Esophagus muscularis mucosa (tissue), 4 donors: Measurements from ENCODE around the gene P2RY4. TPM values are rescaled to one million over a fixed set of nuclear protein-coding genes. Genes with fewer than 3 reads are reported as not detected.
"Not testable (repeated sequence)": the region's sequence is repeated elsewhere in the genome, so short reads cannot be mapped to it uniquely, and the experiment has no call there.

ENCODE experiments used
- DNase-seq: peaks from one replicate; pipeline ENCODE4 v3.0.0-alpha.2; 2017; ENCODE audit errors: extremely low spot score
- H3K27ac ChIP-seq, 4 donors: fragments of 200-600 bp; sonication (generic); replicated peaks in 1 of 4; 1 replicate in 3 of 4; 2 replicates in 1 of 4; pipeline ENCODE4 v1.5.1; 2016 to 2019; ENCODE audit warnings: mild to moderate bottlenecking in 1 of 4
- H3K27me3 ChIP-seq, 4 donors: fragments of 200-600 bp; sonication (generic); one replicate each; pipeline versions ENCODE4 v1.5.1 to v1.6.0; 2016 to 2019
- H3K36me3 ChIP-seq, 4 donors: fragments of 200-600 bp; sonication (generic); one replicate each; pipeline ENCODE4 v1.5.1; 2016 to 2019
- H3K4me1 ChIP-seq, 4 donors: fragments of 200-600 bp; sonication (generic); one replicate each; pipeline ENCODE4 v1.5.1; 2016 to 2019
- H3K4me3 ChIP-seq, 4 donors: fragments of 200-600 bp; sonication (generic); 1 replicate in 2 of 4; 2 replicates in 2 of 4; pipeline ENCODE4 v1.5.1; 2016 to 2019; ENCODE audit warnings: mild to moderate bottlenecking in 4 of 4, moderate library complexity in 1 of 4
- H3K9me3 ChIP-seq, 4 donors: fragments of 200-600 bp; sonication (generic); 1 replicate in 3 of 4; 2 replicates in 1 of 4; pipeline ENCODE4 v1.5.1; 2016 to 2019
- EP300 ChIP-seq: sonication (generic); formaldehyde crosslinking; IDR thresholded peaks from one replicate; pipeline ENCODE4 v1.6.1; 2017; ENCODE audit warnings: antibody characterized with exemption
- POLR2A ChIP-seq: fragments of 450-650 bp; IDR thresholded peaks from one replicate; pipeline ENCODE4 v1.6.1; 2017; ENCODE audit warnings: antibody characterized with exemption, moderate library complexity, mild to moderate bottlenecking, low read depth
- POLR2AphosphoS5 ChIP-seq, 2 donors: sonication (generic); formaldehyde crosslinking; IDR thresholded peaks; one replicate each; pipeline ENCODE4 v1.6.1; 2017; ENCODE audit warnings: antibody characterized with exemption in 2 of 2
- WGBS: methylation state at CpG from one replicate; pipeline ENCODE4 v1.1.5; 2018; 5-methylcytosine and 5-hydroxymethylcytosine counted together
- intact Hi-C: fragments of 100-400 bp; cut with DNase I; formaldehyde crosslinking; loops from one replicate; pipeline ENCODE4 v1.15.1; 2023
- total RNA-seq, 4 donors: library from RNA; depleted of rRNA; stranded (reverse); fragments of >200 nt; gene quantifications; one replicate each; pipeline versions ENCODE4 v1.1.0 to v1.2.1, GENCODE V29; 2016
- TF ChIP-seq, protein P1 (sequence below), 3 experiments: fragments of 200-600 bp in 2 of 3; fragments of 450-650 bp in 1 of 3; sonication (generic) in 2 of 3; IDR thresholded peaks; one replicate each; pipeline ENCODE4 v1.5.1; 2017 to 2019; ENCODE audit warnings: antibody characterized with exemption in 3 of 3, mild to moderate bottlenecking in 2 of 3, moderate library complexity in 1 of 3

Gene P2RY4
- total RNA-seq, 4 donors from 2014 or later = 0.23 to 1.2 TPM; not detected in 2

DNA sequence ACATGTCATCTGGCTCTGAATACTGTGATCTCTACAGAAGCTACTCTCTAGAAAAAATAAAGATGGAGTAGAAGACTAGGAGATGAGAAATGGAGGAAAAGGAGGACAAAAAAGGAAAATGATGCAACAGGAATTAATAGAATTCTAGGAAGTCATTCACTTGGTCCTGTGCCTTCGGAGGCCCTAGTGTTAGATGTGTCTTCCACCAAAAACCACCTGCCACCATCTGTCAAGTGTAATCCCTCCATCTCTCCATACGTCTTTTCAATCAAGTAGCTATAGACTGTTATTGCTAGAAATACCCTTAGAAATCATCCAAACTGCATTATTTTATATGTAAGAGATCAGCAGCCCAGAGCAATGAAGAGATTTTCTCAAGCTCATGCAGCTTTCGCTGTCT is 19.1 kb upstream of the P2RY4 start:
- Histone ChIP-seq H3K4me1 (no peaks in the 10 kb centered on the region), H3K4me3 (no peak overlapping the region), H3K27me3 (no peaks in the 10 kb centered on the region), H3K36me3 (peaks cover 0 to 8% (median 0%) of the 10 kb centered on the region in 4 donors), H3K27ac (no peak overlapping the region), H3K9me3 (no peaks in the 10 kb centered on the region)
- 75% methylated on average over 3 of the region's 3 CpGs for WGBS
- TF ChIP-seq EP300 = no peak
- TF ChIP-seq POLR2A = no peak
- TF ChIP-seq, protein P1, sequence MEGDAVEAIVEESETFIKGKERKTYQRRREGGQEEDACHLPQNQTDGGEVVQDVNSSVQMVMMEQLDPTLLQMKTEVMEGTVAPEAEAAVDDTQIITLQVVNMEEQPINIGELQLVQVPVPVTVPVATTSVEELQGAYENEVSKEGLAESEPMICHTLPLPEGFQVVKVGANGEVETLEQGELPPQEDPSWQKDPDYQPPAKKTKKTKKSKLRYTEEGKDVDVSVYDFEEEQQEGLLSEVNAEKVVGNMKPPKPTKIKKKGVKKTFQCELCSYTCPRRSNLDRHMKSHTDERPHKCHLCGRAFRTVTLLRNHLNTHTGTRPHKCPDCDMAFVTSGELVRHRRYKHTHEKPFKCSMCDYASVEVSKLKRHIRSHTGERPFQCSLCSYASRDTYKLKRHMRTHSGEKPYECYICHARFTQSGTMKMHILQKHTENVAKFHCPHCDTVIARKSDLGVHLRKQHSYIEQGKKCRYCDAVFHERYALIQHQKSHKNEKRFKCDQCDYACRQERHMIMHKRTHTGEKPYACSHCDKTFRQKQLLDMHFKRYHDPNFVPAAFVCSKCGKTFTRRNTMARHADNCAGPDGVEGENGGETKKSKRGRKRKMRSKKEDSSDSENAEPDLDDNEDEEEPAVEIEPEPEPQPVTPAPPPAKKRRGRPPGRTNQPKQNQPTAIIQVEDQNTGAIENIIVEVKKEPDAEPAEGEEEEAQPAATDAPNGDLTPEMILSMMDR (IDR thresholded peaks at IDR 0.05) = no peak
- TF ChIP-seq POLR2AphosphoS5 (IDR thresholded peaks at IDR 0.05) = no peak
- DNase-seq = no peak
- intact Hi-C loops = no loop called here

DNA sequence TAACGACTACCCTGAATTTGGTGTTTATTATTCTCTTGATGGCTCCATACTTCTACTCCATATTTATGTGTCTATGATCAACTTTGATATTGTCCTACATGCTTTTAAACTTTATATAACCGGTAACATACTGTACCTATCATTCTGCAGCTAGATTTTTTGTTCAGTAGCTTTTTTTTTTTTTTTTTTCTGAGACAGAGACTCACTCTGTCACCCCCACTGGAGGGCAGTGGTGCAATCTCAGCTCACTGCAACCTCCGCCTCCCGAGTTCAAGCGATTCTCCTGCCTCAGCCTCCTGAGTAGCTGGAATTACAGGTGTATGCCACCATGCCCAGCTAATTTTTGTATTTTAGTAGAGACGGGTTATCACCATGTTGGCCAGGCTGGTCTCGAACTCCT is 14.0 kb upstream of the P2RY4 start:
- DNase-seq = not testable (repeated sequence)
- WGBS = 81% methylated on average over 7 of the region's 7 CpGs

DNA sequence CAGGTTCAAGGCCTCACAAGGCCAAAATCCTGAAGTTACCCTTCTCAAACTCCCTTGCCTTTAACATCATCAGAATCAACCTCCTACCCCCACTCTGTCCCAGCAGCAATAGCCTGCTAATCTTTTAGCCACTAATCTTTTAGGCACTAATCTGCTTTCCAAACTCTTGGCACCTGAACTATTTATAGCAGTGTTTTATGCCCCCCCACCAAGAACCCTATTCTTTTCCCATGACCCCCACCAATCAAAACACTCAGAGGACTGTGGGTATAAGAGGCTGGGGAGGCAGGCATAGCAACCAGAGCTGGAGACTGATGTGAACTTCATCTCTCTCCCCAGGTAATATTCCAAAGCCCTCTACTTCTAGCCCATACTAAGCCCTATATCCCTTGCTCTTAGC is 8.0 kb upstream of the P2RY4 start, which contains the start of gene ARR3:
Gene ARR3, plus strand, starts transcription at position 301 of the 400 bp plus-strand sequence. CDS start 1,052 bp downstream, outside the sequence.
- H3K4me3 ChIP-seq = no peak within 1 kb of the TSS
- no peak for DNase-seq
- intact Hi-C loops = no loop called here
- no peaks in the 10 kb centered on the region for H3K9me3 ChIP-seq
- no peaks in the 10 kb centered on the region for H3K27me3 ChIP-seq
- no peaks in the 10 kb centered on the region for H3K36me3 ChIP-seq
- TF ChIP-seq EP300 = no peak
- TF ChIP-seq, protein P1 (IDR thresholded peaks at IDR 0.05) = no peak
- H3K27ac ChIP-seq = no peak within 1 kb of the TSS
- no peaks in the 10 kb centered on the region for H3K4me1 ChIP-seq

More for the DNA sequence above, 14.0 kb upstream of the P2RY4 start:
- H3K9me3 ChIP-seq, H3K4me3 ChIP-seq, intact Hi-C loops, H3K27ac ChIP-seq, H3K27me3 ChIP-seq, H3K36me3 ChIP-seq, H3K4me1 ChIP-seq: not testable (repeated sequence)

DNA sequence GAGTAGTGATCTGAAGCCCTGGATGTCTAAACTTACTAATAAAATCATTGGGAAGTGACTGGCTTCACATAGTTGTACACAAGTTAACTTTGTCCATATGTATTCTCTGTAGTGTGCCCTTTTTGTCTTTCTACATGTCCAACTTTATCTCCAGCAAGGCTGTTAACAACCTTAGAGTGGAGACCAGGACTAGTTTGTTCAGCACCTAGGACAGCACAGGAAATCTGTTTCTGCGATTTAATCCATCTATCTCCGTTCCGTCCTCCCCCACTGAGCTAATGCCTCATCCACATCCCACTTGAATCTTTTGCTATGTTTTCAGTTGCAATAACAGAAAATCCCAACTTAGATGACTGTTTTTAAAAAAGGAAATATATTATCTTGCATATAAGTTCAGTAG is 4.8 kb upstream of the P2RY4 start:
- 49% methylated on average over 3 of the region's 3 CpGs for WGBS
- Histone ChIP-seq H3K4me1 (no peaks in the 10 kb centered on the region), H3K27ac (no peak overlapping the region), H3K9me3 (no peaks in the 10 kb centered on the region), H3K36me3 (no peaks in the 10 kb centered on the region), H3K27me3 (no peaks in the 10 kb centered on the region), H3K4me3 (no peak overlapping the region)
- intact Hi-C loops = no loop called here
- TF ChIP-seq POLR2A = no peak
- no peak for TF ChIP-seq POLR2AphosphoS5 (IDR thresholded peaks at IDR 0.05)
- no peak for TF ChIP-seq EP300
- TF ChIP-seq, protein P1 (IDR thresholded peaks at IDR 0.05) = no peak
- DNase-seq = no peak

DNA sequence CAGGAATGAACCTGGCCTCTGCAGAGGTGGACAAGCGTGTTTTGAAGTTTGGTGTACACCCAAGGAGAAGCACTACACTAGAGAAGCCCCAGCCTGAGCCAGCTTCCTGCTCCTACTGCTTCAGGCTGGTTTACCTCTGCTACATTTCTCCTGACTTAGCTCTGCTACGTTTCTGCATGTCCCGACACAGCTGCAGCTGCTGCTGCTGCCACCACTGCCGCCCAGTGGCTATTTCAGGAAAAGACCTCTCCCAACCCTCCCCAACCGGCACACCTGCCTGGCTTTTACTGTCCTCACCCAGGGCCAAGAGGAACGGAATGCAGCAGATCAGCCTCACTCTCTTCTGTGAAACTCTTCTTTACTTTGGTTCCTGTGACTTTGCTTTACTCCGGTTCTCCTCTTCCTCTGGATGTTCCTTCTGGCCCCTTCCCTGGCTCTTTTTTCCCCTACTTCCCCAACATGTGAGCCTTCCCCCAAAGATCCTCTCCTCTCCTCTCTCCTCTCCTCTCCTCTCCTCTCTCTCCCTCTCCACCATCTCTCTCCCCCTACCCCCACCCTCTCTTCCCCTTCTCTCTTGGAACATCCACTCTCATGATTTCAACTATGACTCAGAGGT is 3.1 kb upstream of the P2RY4 start:
- Histone ChIP-seq H3K27ac (no peak overlapping the region), H3K4me3 (no peak overlapping the region), H3K9me3 (no peaks in the 10 kb centered on the region), H3K36me3 (no peaks in the 10 kb centered on the region), H3K4me1 (no peaks in the 10 kb centered on the region), H3K27me3 (no peaks in the 10 kb centered on the region)
- intact Hi-C loops = no loop called here
- DNase-seq = no peak
- TF ChIP-seq, protein P1 (IDR thresholded peaks at IDR 0.05) = peak in 2 of 3 experiments; percentile 12 to 27
- TF ChIP-seq EP300 = no peak
- WGBS = 19% methylated on average over 7 of the region's 7 CpGs
